HEK293 (cell line): ENCODE measurements around the gene NDUFV1.

Experiments
- ELK4 ChIP-seq: IDR thresholded peaks from 2 replicates; pipeline ENCODE4 v1.6.1; 2011; ENCODE audit warnings: mild to moderate bottlenecking, low read depth, low read length, borderline replicate concordance
- GLIS2 ChIP-seq: fragments of 450-650 bp; formaldehyde crosslinking; IDR thresholded peaks from 2 replicates; pipeline ENCODE4 v1.5.1; 2016; ENCODE audit warnings: missing biosample characterization, missing genetic modification characterization
- HOXD13 ChIP-seq: sonication (generic); formaldehyde crosslinking; IDR thresholded peaks from 2 replicates; pipeline ENCODE4 v1.8.0; 2022; ENCODE audit warnings: missing genetic modification reagents, borderline replicate concordance
- KLF1 ChIP-seq: fragments of 450-650 bp; formaldehyde crosslinking; IDR thresholded peaks from 2 replicates; pipeline ENCODE4 v1.5.1; 2016; ENCODE audit warnings: missing biosample characterization, missing genetic modification characterization
- KLF7 ChIP-seq: fragments of 450-650 bp; formaldehyde crosslinking; IDR thresholded peaks from 2 replicates; pipeline ENCODE4 v1.5.1; 2016; ENCODE audit warnings: missing biosample characterization, missing genetic modification characterization, borderline replicate concordance
- PBX3 ChIP-seq: sonication (generic); formaldehyde crosslinking; IDR thresholded peaks from 2 replicates; pipeline ENCODE4 v1.8.1; 2022; ENCODE audit warnings: mild to moderate bottlenecking, moderate library complexity, missing genetic modification reagents
- PRDM10 ChIP-seq: fragments of 450-650 bp; formaldehyde crosslinking; IDR thresholded peaks from 2 replicates; pipeline ENCODE4 v1.5.1; 2016; ENCODE audit warnings: missing biosample characterization, missing genetic modification characterization
- TRIM28 ChIP-seq: IDR thresholded peaks from 2 replicates; pipeline ENCODE4 v1.6.1; 2011; ENCODE audit warnings: low read length, control low read depth, borderline replicate concordance
- ZIC2 ChIP-seq: fragments of 450-650 bp; formaldehyde crosslinking; IDR thresholded peaks from 2 replicates; pipeline ENCODE4 v1.5.1; 2016; ENCODE audit warnings: missing biosample characterization, missing genetic modification characterization
- ZNF114 ChIP-seq: fragments of 450-650 bp; formaldehyde crosslinking; IDR thresholded peaks from 2 replicates; pipeline ENCODE4 v1.5.0; 2017; ENCODE audit warnings: missing biosample characterization, missing genetic modification characterization
- ZNF133 ChIP-seq: fragments of 450-650 bp; formaldehyde crosslinking; IDR thresholded peaks from 2 replicates; pipeline ENCODE4 v1.5.1; 2016; ENCODE audit warnings: missing biosample characterization, missing genetic modification characterization
- ZNF138 ChIP-seq: fragments of 450-650 bp; formaldehyde crosslinking; IDR thresholded peaks from 2 replicates; pipeline ENCODE4 v1.5.1; 2016; ENCODE audit warnings: missing biosample characterization, missing genetic modification characterization, borderline replicate concordance
- ZNF16 ChIP-seq: fragments of 450-650 bp; formaldehyde crosslinking; IDR thresholded peaks from 2 replicates; pipeline ENCODE4 v1.5.1; 2016; ENCODE audit warnings: low read depth, missing biosample characterization, missing genetic modification characterization
- ZNF26 ChIP-seq: fragments of 450-650 bp; formaldehyde crosslinking; IDR thresholded peaks from 2 replicates; pipeline ENCODE4 v1.5.1; 2016; ENCODE audit warnings: missing biosample characterization, missing genetic modification characterization
- ZNF274 ChIP-seq, 2 experiments: fragments of 200-500 bp in 1 of 2; fragments of 450-650 bp in 1 of 2; sonication (Bioruptor generic) in 1 of 2; formaldehyde crosslinking in 1 of 2; IDR thresholded peaks; 2 replicates each; pipeline versions ENCODE4 v1.5.1 to v1.6.1; 2014 to 2016; ENCODE audit warnings: borderline replicate concordance in 1 of 2, inconsistent platforms in 1 of 2, low read length in 1 of 2, missing biosample characterization in 1 of 2, missing genetic modification characterization in 1 of 2
- ZNF530 ChIP-seq: fragments of 450-650 bp; formaldehyde crosslinking; IDR thresholded peaks from 2 replicates; pipeline ENCODE4 v1.5.1; 2016; ENCODE audit warnings: low read depth, missing biosample characterization, missing genetic modification characterization
- ZNF768 ChIP-seq: fragments of 450-650 bp; formaldehyde crosslinking; IDR thresholded peaks from 2 replicates; pipeline ENCODE4 v1.5.1; 2018; ENCODE audit warnings: missing biosample characterization, mild to moderate bottlenecking, missing genetic modification characterization
- ZSCAN23 ChIP-seq: fragments of 450-650 bp; formaldehyde crosslinking; IDR thresholded peaks from 2 replicates; pipeline ENCODE4 v1.5.1; 2016; ENCODE audit warnings: missing biosample characterization, missing genetic modification characterization
- ZSCAN30 ChIP-seq: fragments of 450-650 bp; IDR thresholded peaks from 2 replicates; pipeline ENCODE4 v1.5.1; 2018; ENCODE audit warnings: missing biosample characterization, mild to moderate bottlenecking, missing genetic modification characterization, moderate library complexity
- TF ChIP-seq, protein P1 (sequence below): fragments of 450-650 bp; formaldehyde crosslinking; IDR thresholded peaks from 2 replicates; pipeline ENCODE4 v1.5.1; 2016; ENCODE audit warnings: missing biosample characterization, missing genetic modification characterization
- TF ChIP-seq, protein P2 (sequence below): fragments of 450-650 bp; formaldehyde crosslinking; conservative IDR thresholded peaks from 2 replicates; pipeline ENCODE4 v1.5.1; 2016; ENCODE audit warnings: low read depth, missing biosample characterization, missing genetic modification characterization
- TF ChIP-seq, protein P3 (sequence below): fragments of 450-650 bp; formaldehyde crosslinking; IDR thresholded peaks from 2 replicates; pipeline ENCODE4 v1.5.1; 2016; ENCODE audit warnings: missing biosample characterization, missing genetic modification characterization

The NDUFV1 gene

GRCh38 chr11:67629386-67630227 lies 22.9 kb downstream of the NDUFV1 start, which contains the start of gene NUDT8 (continued):
- TF ChIP-seq ZNF530 (tag by site-specific recombination) (no peak), ZNF274 (IDR thresholded peaks at IDR 0.05; ENCODE audit: low read length) (no peak), ZNF274 (tag by site-specific recombination; IDR thresholded peaks at IDR 0.05; ENCODE audit: borderline replicate concordance) (no peak), ZNF133 (tag by site-specific recombination) (no peak), PBX3 (CRISPR knock-in tag) (0 out of 2 replicates have a peak, but pooled peaks have one; percentile 16), ZNF138 (no peak), ZSCAN23 (tag by site-specific recombination) (no peak), ZNF114 (no peak), TRIM28 (no peak), ZNF768 (tag by site-specific recombination) (no peak), ELK4 (no peak), ZNF16 (no peak), ZIC2 (tag by site-specific recombination) (peak; percentile 40), PRDM10 (no peak), HOXD13 (CRISPR knock-in tag) (no peak), ZNF26 (tag by site-specific recombination) (no peak), GLIS2 (tag by site-specific recombination) (no peak; the same call in none of the 2 replicates), ZSCAN30 (peak; percentile 73), KLF7 (no peak), KLF1 (peak; percentile 23; the same call in 1 of the 2 replicates)
- TF ChIP-seq, protein P1, sequence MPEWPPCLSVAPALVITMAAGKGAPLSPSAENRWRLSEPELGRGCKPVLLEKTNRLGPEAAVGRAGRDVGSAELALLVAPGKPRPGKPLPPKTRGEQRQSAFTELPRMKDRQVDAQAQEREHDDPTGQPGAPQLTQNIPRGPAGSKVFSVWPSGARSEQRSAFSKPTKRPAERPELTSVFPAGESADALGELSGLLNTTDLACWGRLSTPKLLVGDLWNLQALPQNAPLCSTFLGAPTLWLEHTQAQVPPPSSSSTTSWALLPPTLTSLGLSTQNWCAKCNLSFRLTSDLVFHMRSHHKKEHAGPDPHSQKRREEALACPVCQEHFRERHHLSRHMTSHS = no peak
- TF ChIP-seq, protein P2, sequence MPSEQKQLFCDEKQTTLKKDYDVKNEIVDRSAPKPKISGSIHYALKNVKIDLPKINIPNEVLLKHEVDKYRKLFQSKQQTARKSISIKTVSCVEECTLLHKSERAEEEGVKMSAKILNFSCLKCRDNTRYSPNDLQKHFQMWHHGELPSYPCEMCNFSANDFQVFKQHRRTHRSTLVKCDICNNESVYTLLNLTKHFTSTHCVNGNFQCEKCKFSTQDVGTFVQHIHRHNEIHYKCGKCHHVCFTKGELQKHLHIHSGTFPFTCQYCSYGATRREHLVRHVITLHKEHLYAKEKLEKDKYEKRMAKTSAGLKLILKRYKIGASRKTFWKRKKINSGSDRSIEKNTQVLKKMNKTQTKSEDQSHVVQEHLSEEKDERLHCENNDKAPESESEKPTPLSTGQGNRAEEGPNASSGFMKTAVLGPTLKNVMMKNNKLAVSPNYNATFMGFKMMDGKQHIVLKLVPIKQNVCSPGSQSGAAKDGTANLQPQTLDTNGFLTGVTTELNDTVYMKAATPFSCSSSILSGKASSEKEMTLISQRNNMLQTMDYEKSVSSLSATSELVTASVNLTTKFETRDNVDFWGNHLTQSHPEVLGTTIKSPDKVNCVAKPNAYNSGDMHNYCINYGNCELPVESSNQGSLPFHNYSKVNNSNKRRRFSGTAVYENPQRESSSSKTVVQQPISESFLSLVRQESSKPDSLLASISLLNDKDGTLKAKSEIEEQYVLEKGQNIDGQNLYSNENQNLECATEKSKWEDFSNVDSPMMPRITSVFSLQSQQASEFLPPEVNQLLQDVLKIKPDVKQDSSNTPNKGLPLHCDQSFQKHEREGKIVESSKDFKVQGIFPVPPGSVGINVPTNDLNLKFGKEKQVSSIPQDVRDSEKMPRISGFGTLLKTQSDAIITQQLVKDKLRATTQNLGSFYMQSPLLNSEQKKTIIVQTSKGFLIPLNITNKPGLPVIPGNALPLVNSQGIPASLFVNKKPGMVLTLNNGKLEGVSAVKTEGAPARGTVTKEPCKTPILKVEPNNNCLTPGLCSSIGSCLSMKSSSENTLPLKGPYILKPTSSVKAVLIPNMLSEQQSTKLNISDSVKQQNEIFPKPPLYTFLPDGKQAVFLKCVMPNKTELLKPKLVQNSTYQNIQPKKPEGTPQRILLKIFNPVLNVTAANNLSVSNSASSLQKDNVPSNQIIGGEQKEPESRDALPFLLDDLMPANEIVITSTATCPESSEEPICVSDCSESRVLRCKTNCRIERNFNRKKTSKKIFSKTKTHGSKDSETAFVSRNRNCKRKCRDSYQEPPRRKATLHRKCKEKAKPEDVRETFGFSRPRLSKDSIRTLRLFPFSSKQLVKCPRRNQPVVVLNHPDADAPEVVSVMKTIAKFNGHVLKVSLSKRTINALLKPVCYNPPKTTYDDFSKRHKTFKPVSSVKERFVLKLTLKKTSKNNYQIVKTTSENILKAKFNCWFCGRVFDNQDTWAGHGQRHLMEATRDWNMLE (tag by site-specific recombination) = no peak
- TF ChIP-seq, protein P3, sequence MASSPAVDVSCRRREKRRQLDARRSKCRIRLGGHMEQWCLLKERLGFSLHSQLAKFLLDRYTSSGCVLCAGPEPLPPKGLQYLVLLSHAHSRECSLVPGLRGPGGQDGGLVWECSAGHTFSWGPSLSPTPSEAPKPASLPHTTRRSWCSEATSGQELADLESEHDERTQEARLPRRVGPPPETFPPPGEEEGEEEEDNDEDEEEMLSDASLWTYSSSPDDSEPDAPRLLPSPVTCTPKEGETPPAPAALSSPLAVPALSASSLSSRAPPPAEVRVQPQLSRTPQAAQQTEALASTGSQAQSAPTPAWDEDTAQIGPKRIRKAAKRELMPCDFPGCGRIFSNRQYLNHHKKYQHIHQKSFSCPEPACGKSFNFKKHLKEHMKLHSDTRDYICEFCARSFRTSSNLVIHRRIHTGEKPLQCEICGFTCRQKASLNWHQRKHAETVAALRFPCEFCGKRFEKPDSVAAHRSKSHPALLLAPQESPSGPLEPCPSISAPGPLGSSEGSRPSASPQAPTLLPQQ (tag by site-specific recombination) = peak; percentile 94
